ENCODE results near the gene PCDH9.

The PCDH9 gene

GRCh38 chr13:67238861-67239260 lies 8.7 kb upstream of the PCDH9 start:
- Histone ChIP-seq H3K4me3 (no peak overlapping the region), H3K27ac (no peak overlapping the region), H3K36me3 (ENCODE audit: insufficient read depth, low read length) (no peaks in the 10 kb centered on the region), H3K9ac (ENCODE audit: insufficient read length) (no peak overlapping the region), H3K9me3 (ENCODE audit: low read depth, low read length) (no peaks in the 10 kb centered on the region)
- no peak for TF ChIP-seq POLR2AphosphoS5 (IDR thresholded peaks at IDR 0.05; ENCODE audit: borderline replicate concordance, low read depth, low read length)
- no peak for TF ChIP-seq FOXP2 (optimal IDR thresholded peaks at IDR 0.05; ENCODE audit: control extremely low read depth, extremely low read length, insufficient read depth)
- TF ChIP-seq EZH2 (IDR thresholded peaks at IDR 0.05), result no peak
- DNase-seq (ENCODE audit: low read depth, low spot score), result no peak

GRCh38 chr13:67238277-67238859 lies 8.2 kb upstream of the PCDH9 start:
- Histone ChIP-seq H3K36me3 (ENCODE audit: insufficient read depth, low read length) (no peaks in the 10 kb centered on the region), H3K27ac (no peak overlapping the region), H3K4me3 (no peak overlapping the region), H3K9ac (ENCODE audit: insufficient read length) (no peak overlapping the region), H3K9me3 (ENCODE audit: low read depth, low read length) (no peaks in the 10 kb centered on the region)
- no peak for TF ChIP-seq POLR2AphosphoS5 (IDR thresholded peaks at IDR 0.05; ENCODE audit: borderline replicate concordance, low read depth, low read length)
- no peak for TF ChIP-seq EZH2 (IDR thresholded peaks at IDR 0.05)
- TF ChIP-seq FOXP2 (optimal IDR thresholded peaks at IDR 0.05; ENCODE audit: control extremely low read depth, extremely low read length, insufficient read depth), result no peak
- no peak for DNase-seq (ENCODE audit: low read depth, low spot score)

GRCh38 chr13:67235265-67235664 lies 5.1 kb upstream of the PCDH9 start:
- H3K4me3 ChIP-seq, result no peak overlapping the region
- H3K27ac ChIP-seq, result no peak overlapping the region
- no peaks in the 10 kb centered on the region for H3K36me3 ChIP-seq (ENCODE audit: insufficient read depth, low read length)
- no peak overlapping the region for H3K9ac ChIP-seq (ENCODE audit: insufficient read length)
- DNase-seq (ENCODE audit: low read depth, low spot score), result no peak
- TF ChIP-seq POLR2AphosphoS5 (IDR thresholded peaks at IDR 0.05; ENCODE audit: borderline replicate concordance, low read depth, low read length) (no peak), EZH2 (IDR thresholded peaks at IDR 0.05) (no peak), FOXP2 (optimal IDR thresholded peaks at IDR 0.05; ENCODE audit: control extremely low read depth, extremely low read length, insufficient read depth) (no peak)
- no peaks in the 10 kb centered on the region for H3K9me3 ChIP-seq (ENCODE audit: low read depth, low read length)

GRCh38 chr13:67232384-67232783 lies 2.2 kb upstream of the PCDH9 start:
- H3K27ac ChIP-seq, result no peak overlapping the region

GRCh38 chr13:67231289-67232000 lies 1.3 kb upstream of the PCDH9 start:
- Histone ChIP-seq H3K36me3 (ENCODE audit: insufficient read depth, low read length) (no peaks in the 10 kb centered on the region), H3K4me3 (peak overlapping the region; percentile 95), H3K9me3 (ENCODE audit: low read depth, low read length) (no peaks in the 10 kb centered on the region), H3K9ac (ENCODE audit: insufficient read length) (peak overlapping the region; percentile 69), H3K27ac (no peak overlapping the region)
- DNase-seq (ENCODE audit: low read depth, low spot score), result no peak
- TF ChIP-seq POLR2AphosphoS5 (IDR thresholded peaks at IDR 0.05; ENCODE audit: borderline replicate concordance, low read depth, low read length), result no peak
- no peak for TF ChIP-seq FOXP2 (optimal IDR thresholded peaks at IDR 0.05; ENCODE audit: control extremely low read depth, extremely low read length, insufficient read depth)
- TF ChIP-seq EZH2 (IDR thresholded peaks at IDR 0.05), result no peak

More at GRCh38 chr13:67232384-67232783, 2.2 kb upstream of the PCDH9 start:
- no peaks in the 10 kb centered on the region for H3K36me3 ChIP-seq (ENCODE audit: insufficient read depth, low read length)
- no peak for DNase-seq (ENCODE audit: low read depth, low spot score)
- no peak overlapping the region for H3K4me3 ChIP-seq
- H3K9me3 ChIP-seq (ENCODE audit: low read depth, low read length), result no peaks in the 10 kb centered on the region
- TF ChIP-seq FOXP2 (optimal IDR thresholded peaks at IDR 0.05; ENCODE audit: control extremely low read depth, extremely low read length, insufficient read depth), result no peak
- no peak for TF ChIP-seq EZH2 (IDR thresholded peaks at IDR 0.05)
- no peak for TF ChIP-seq POLR2AphosphoS5 (IDR thresholded peaks at IDR 0.05; ENCODE audit: borderline replicate concordance, low read depth, low read length)
- no peak overlapping the region for H3K9ac ChIP-seq (ENCODE audit: insufficient read length)

GRCh38 chr13:67230404-67231288 lies 510 bp upstream of the PCDH9 start:
- no peak for TF ChIP-seq FOXP2 (optimal IDR thresholded peaks at IDR 0.05; ENCODE audit: control extremely low read depth, extremely low read length, insufficient read depth)
- no peak for TF ChIP-seq EZH2 (IDR thresholded peaks at IDR 0.05)
- no peak for TF ChIP-seq POLR2AphosphoS5 (IDR thresholded peaks at IDR 0.05; ENCODE audit: borderline replicate concordance, low read depth, low read length)
- no peaks in the 10 kb centered on the region for H3K9me3 ChIP-seq (ENCODE audit: low read depth, low read length)
- no peaks in the 10 kb centered on the region for H3K36me3 ChIP-seq (ENCODE audit: insufficient read depth, low read length)
- DNase-seq (ENCODE audit: low read depth, low spot score), result peak; percentile 82
- H3K4me3 ChIP-seq, result peak overlapping the region; percentile 95
- no peak overlapping the region for H3K27ac ChIP-seq
- H3K9ac ChIP-seq (ENCODE audit: insufficient read length), result peak overlapping the region; percentile 69

- DNase-seq (ENCODE audit: low read depth, low spot score), result no peak
- TF ChIP-seq FOXP2 (optimal IDR thresholded peaks at IDR 0.05; ENCODE audit: control extremely low read depth, extremely low read length, insufficient read depth), result no peak
- TF ChIP-seq POLR2AphosphoS5 (IDR thresholded peaks at IDR 0.05; ENCODE audit: borderline replicate concordance, low read depth, low read length), result no peak
- no peak for TF ChIP-seq EZH2 (IDR thresholded peaks at IDR 0.05)
- no peak overlapping the region for H3K9ac ChIP-seq (ENCODE audit: insufficient read length)
- no peaks in the 10 kb centered on the region for H3K9me3 ChIP-seq (ENCODE audit: low read depth, low read length)
- no peaks in the 10 kb centered on the region for H3K36me3 ChIP-seq (ENCODE audit: insufficient read depth, low read length)
- H3K4me3 ChIP-seq, result peak overlapping the region; percentile 95
- no peak overlapping the region for H3K27ac ChIP-seq
Observed at GRCh38 chr13:67228916-67229315, 1.2 kb downstream of the PCDH9 start.

GRCh38 chr13:67228031-67228430 lies 2.1 kb downstream of the PCDH9 start:
- no peak for DNase-seq (ENCODE audit: low read depth, low spot score)
- Histone ChIP-seq H3K9me3 (ENCODE audit: low read depth, low read length) (no peaks in the 10 kb centered on the region), H3K9ac (ENCODE audit: insufficient read length) (no peak overlapping the region), H3K27ac (no peak overlapping the region), H3K4me3 (peak overlapping the region; percentile 95), H3K36me3 (ENCODE audit: insufficient read depth, low read length) (no peaks in the 10 kb centered on the region)
- TF ChIP-seq FOXP2 (optimal IDR thresholded peaks at IDR 0.05; ENCODE audit: control extremely low read depth, extremely low read length, insufficient read depth) (no peak), POLR2AphosphoS5 (IDR thresholded peaks at IDR 0.05; ENCODE audit: borderline replicate concordance, low read depth, low read length) (no peak), EZH2 (IDR thresholded peaks at IDR 0.05) (no peak)
